Subcutaneous abdominal adipose tissue (tissue), 5 donors: ENCODE results near the gene MST1.

Source experiments
- H3K27ac ChIP-seq: one replicate; pipeline ENCODE4 v1.7.0; 2013; ENCODE audit warnings: low read depth, mild to moderate bottlenecking, inconsistent platforms, low read length, moderate library complexity
- H3K27me3 ChIP-seq, 5 donors: one replicate each; pipeline ENCODE4 v1.7.0; 2013; ENCODE audit warnings: low read length in 5 of 5, inconsistent platforms in 1 of 5; ENCODE audit not compliant: control insufficient read depth in 5 of 5, insufficient read depth in 4 of 5
- H3K36me3 ChIP-seq, 5 donors: one replicate each; pipeline ENCODE4 v1.7.0; 2013; ENCODE audit warnings: low read length in 5 of 5; ENCODE audit not compliant: control insufficient read depth in 5 of 5, insufficient read depth in 5 of 5
- H3K4me1 ChIP-seq, 5 donors: one replicate each; pipeline ENCODE4 v1.7.0; 2013; ENCODE audit warnings: low read length in 5 of 5, mild to moderate bottlenecking in 3 of 5, moderate library complexity in 1 of 5; ENCODE audit not compliant: control insufficient read depth in 5 of 5, insufficient read depth in 5 of 5
- H3K4me3 ChIP-seq, 5 donors: one replicate each; pipeline ENCODE4 v1.7.0; 2013; ENCODE audit warnings: low read length in 5 of 5, low read depth in 1 of 5
- H3K9ac ChIP-seq, 5 donors: one replicate each; pipeline ENCODE4 v1.7.0; 2013; ENCODE audit warnings: low read length in 5 of 5, mild to moderate bottlenecking in 4 of 5, moderate library complexity in 3 of 5
- H3K9me3 ChIP-seq, 5 donors: one replicate each; pipeline ENCODE4 v1.7.0; 2013; ENCODE audit warnings: low read length in 5 of 5; ENCODE audit not compliant: control insufficient read depth in 5 of 5
- donor health status: healthy.
- donor health status: healthy.
- donor health status: healthy.
- donor health status: healthy.
- donor health status: healthy.

The MST1 gene

GRCh38 chr3:49641921-49642707, 47.2 kb downstream of the MST1 start:
- Histone ChIP-seq H3K9me3 (no peaks in the 10 kb centered on the region), H3K27ac (no peak overlapping the region), H3K9ac (no peak overlapping the region), H3K36me3 (no peaks in the 10 kb centered on the region), H3K4me3 (no peak overlapping the region), H3K27me3 (no peaks in the 10 kb centered on the region), H3K4me1 (peaks cover 0 to 5% (median 2%) of the 10 kb centered on the region in 5 donors)

- H3K9ac ChIP-seq = no peak overlapping the region
- peaks cover 0 to 5% (median 2%) of the 10 kb centered on the region in 5 donors for H3K4me1 ChIP-seq
- no peaks in the 10 kb centered on the region for H3K27me3 ChIP-seq
- H3K27ac ChIP-seq = no peak overlapping the region
- H3K36me3 ChIP-seq = no peaks in the 10 kb centered on the region
- no peaks in the 10 kb centered on the region for H3K9me3 ChIP-seq
- H3K4me3 ChIP-seq = no peak overlapping the region
Measured at GRCh38 chr3:49641292-49641691, 48.0 kb downstream of the MST1 start.

- Histone ChIP-seq H3K4me3 (no peak overlapping the region), H3K36me3 (no peaks in the 10 kb centered on the region), H3K9ac (no peak overlapping the region), H3K27me3 (no peaks in the 10 kb centered on the region), H3K27ac (no peak overlapping the region), H3K4me1 (peaks cover 0 to 4% (median 0%) of the 10 kb centered on the region in 5 donors), H3K9me3 (no peaks in the 10 kb centered on the region)
Measured at GRCh38 chr3:49639551-49639950, 49.7 kb downstream of the MST1 start.

GRCh38 chr3:49638445-49638844, 50.8 kb downstream of the MST1 start:
- no peaks in the 10 kb centered on the region for H3K9me3 ChIP-seq
- H3K27me3 ChIP-seq = no peaks in the 10 kb centered on the region
- H3K4me3 ChIP-seq = no peak overlapping the region
- H3K9ac ChIP-seq = no peak overlapping the region
- H3K36me3 ChIP-seq = no peaks in the 10 kb centered on the region
- peaks cover 0 to 4% (median 0%) of the 10 kb centered on the region in 5 donors for H3K4me1 ChIP-seq
- H3K27ac ChIP-seq = no peak overlapping the region

- no peak overlapping the region for H3K4me3 ChIP-seq
- H3K36me3 ChIP-seq = no peaks in the 10 kb centered on the region
- no peaks in the 10 kb centered on the region for H3K27me3 ChIP-seq
- no peak overlapping the region for H3K27ac ChIP-seq
- no peak overlapping the region for H3K9ac ChIP-seq
- no peaks in the 10 kb centered on the region for H3K9me3 ChIP-seq
- peaks cover 0 to 4% (median 0%) of the 10 kb centered on the region in 5 donors for H3K4me1 ChIP-seq
Measured at GRCh38 chr3:49636883-49637609, 52.2 kb downstream of the MST1 start.

- H3K27me3 ChIP-seq = peaks cover 0 to 6% (median 0%) of the 10 kb centered on the region in 5 donors
- H3K4me3 ChIP-seq = no peak overlapping the region
- H3K4me1 ChIP-seq = peaks cover 0 to 4% (median 0%) of the 10 kb centered on the region in 5 donors
- H3K27ac ChIP-seq = no peak overlapping the region
- H3K9me3 ChIP-seq = peaks cover 0 to 3% (median 0%) of the 10 kb centered on the region in 5 donors
- no peak overlapping the region for H3K9ac ChIP-seq
- H3K36me3 ChIP-seq = no peaks in the 10 kb centered on the region
Measured at GRCh38 chr3:49634736-49635135, 54.5 kb downstream of the MST1 start.
